ENCODE measurements around the gene ZSWIM4.

ZSWIM4 gene

GRCh38 chr19:13808856-13809255 lies 13.6 kb downstream of the ZSWIM4 start:
- DNase-seq (ENCODE audit: low read depth in 2 of 3, low spot score in 2 of 3): no peak

- DNase-seq (ENCODE audit: low read depth in 2 of 3, low spot score in 2 of 3): no peak
These were observed 17.3 kb downstream of the ZSWIM4 start for GRCh38 chr19:13812544-13812943.

- no peak for DNase-seq (ENCODE audit: low read depth in 2 of 3, low spot score in 2 of 3)
These were observed 17.9 kb downstream of the ZSWIM4 start for GRCh38 chr19:13813147-13813546.

GRCh38 chr19:13814550-13814949 lies 19.3 kb downstream of the ZSWIM4 start:
- DNase-seq (ENCODE audit: low read depth in 2 of 3, low spot score in 2 of 3): no peak

GRCh38 chr19:13817018-13817614 lies 21.9 kb downstream of the ZSWIM4 start:
- DNase-seq (ENCODE audit: low read depth in 2 of 3, low spot score in 2 of 3): no peak

GRCh38 chr19:13817615-13818371 lies 22.6 kb downstream of the ZSWIM4 start:
- DNase-seq (ENCODE audit: low read depth in 2 of 3, low spot score in 2 of 3): no peak

GRCh38 chr19:13819238-13819637 lies 24.0 kb downstream of the ZSWIM4 start:
- DNase-seq (ENCODE audit: low read depth in 2 of 3, low spot score in 2 of 3): no peak

- DNase-seq (ENCODE audit: low read depth in 2 of 3, low spot score in 2 of 3): no peak
These were observed 26.0 kb downstream of the ZSWIM4 start for GRCh38 chr19:13821292-13821691.

- no peak for DNase-seq (ENCODE audit: low read depth in 2 of 3, low spot score in 2 of 3)
These were observed 28.0 kb downstream of the ZSWIM4 start for GRCh38 chr19:13823256-13823655.

GRCh38 chr19:13823901-13824300 lies 28.7 kb downstream of the ZSWIM4 start:
- DNase-seq (ENCODE audit: low read depth in 2 of 3, low spot score in 2 of 3): no peak

GRCh38 chr19:13824703-13825102 lies 29.5 kb downstream of the ZSWIM4 start:
- no peak for DNase-seq (ENCODE audit: low read depth in 2 of 3, low spot score in 2 of 3)

- DNase-seq (ENCODE audit: low read depth in 2 of 3, low spot score in 2 of 3): no peak
These were observed 30.5 kb downstream of the ZSWIM4 start for GRCh38 chr19:13825489-13826441.

- no peak for DNase-seq (ENCODE audit: low read depth in 2 of 3, low spot score in 2 of 3)
These were observed 31.5 kb downstream of the ZSWIM4 start for GRCh38 chr19:13826652-13827235.

- DNase-seq (ENCODE audit: low read depth in 2 of 3, low spot score in 2 of 3): no peak
These were observed 32.4 kb downstream of the ZSWIM4 start for GRCh38 chr19:13827656-13828055.

GRCh38 chr19:13830114-13830740 lies 35.0 kb downstream of the ZSWIM4 start:
- DNase-seq (ENCODE audit: low read depth in 2 of 3, low spot score in 2 of 3): no peak

- no peak for DNase-seq (ENCODE audit: low read depth in 2 of 3, low spot score in 2 of 3)
These were observed 35.7 kb downstream of the ZSWIM4 start for GRCh38 chr19:13830741-13831536.

- DNase-seq (ENCODE audit: low read depth in 2 of 3, low spot score in 2 of 3): no peak
These were observed 36.6 kb downstream of the ZSWIM4 start for GRCh38 chr19:13831537-13832467.

GRCh38 chr19:13833330-13834243 lies 38.3 kb downstream of the ZSWIM4 start:
- peak; percentile 82 to 89 (median 83) for DNase-seq (ENCODE audit: low read depth in 2 of 3, low spot score in 2 of 3)

Data from activated CD8-positive, alpha-beta memory T cell treated with anti-CD3 and anti-CD28 coated beads for 48 hours (primary cell).